Measurements from ENCODE around the gene KCTD10.

Gene KCTD10

GRCh38 chr12:109519787-109520186 is 42.7 kb upstream of the KCTD10 start:
- TF ChIP-seq CTCF (IDR thresholded peaks at IDR 0.05; ENCODE audit: insufficient read depth, low read depth, low read length, missing control alignments) = no peak
- no peak overlapping the region for H3K4me3 ChIP-seq (ENCODE audit: low read length)

GRCh38 chr12:109518820-109519665 is 41.9 kb upstream of the KCTD10 start:
- no peak overlapping the region for H3K4me3 ChIP-seq (ENCODE audit: low read length)
- TF ChIP-seq CTCF (IDR thresholded peaks at IDR 0.05; ENCODE audit: insufficient read depth, low read depth, low read length, missing control alignments) = peak; percentile 92
- DNase-seq (ENCODE audit: low read depth) = peak; percentile 62

More at GRCh38 chr12:109519787-109520186, 42.7 kb upstream of the KCTD10 start:
- no peak for DNase-seq (ENCODE audit: low read depth)

- TF ChIP-seq CTCF (IDR thresholded peaks at IDR 0.05; ENCODE audit: insufficient read depth, low read depth, low read length, missing control alignments) = no peak
- DNase-seq (ENCODE audit: low read depth) = no peak
- no peak overlapping the region for H3K4me3 ChIP-seq (ENCODE audit: low read length)
Measured at GRCh38 chr12:109517619-109518018, 40.5 kb upstream of the KCTD10 start.

- TF ChIP-seq CTCF (IDR thresholded peaks at IDR 0.05; ENCODE audit: insufficient read depth, low read depth, low read length, missing control alignments) = no peak
- DNase-seq (ENCODE audit: low read depth) = peak; percentile 28
Measured at GRCh38 chr12:109513977-109514376, 36.9 kb upstream of the KCTD10 start.

DNA sequence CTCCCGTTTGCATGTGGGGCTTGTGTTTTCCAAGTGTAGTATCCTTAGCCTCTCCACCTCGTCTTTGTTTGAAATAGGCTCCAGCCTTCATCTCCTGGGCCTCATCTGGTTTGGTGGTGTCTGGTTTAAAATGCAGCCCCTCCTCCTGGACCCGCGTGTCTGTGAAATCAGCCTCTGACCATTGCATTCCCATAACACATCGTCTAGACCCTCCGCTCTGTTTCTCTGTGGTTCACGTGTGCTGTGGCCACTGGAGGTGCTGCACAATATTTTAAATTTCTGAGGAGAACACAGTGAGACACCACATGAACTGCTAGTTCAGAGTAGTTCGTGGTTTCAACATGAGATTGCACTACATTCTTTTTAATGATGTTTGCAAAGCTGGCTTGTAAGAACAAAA is 36.0 kb upstream of the KCTD10 start:
- no peak overlapping the region for H3K4me3 ChIP-seq (ENCODE audit: low read length)
- no peak for TF ChIP-seq CTCF (IDR thresholded peaks at IDR 0.05; ENCODE audit: insufficient read depth, low read depth, low read length, missing control alignments)
- DNase-seq (ENCODE audit: low read depth) = no peak

More at GRCh38 chr12:109513977-109514376, 36.9 kb upstream of the KCTD10 start:
- H3K4me3 ChIP-seq (ENCODE audit: low read length) = no peak overlapping the region

GRCh38 chr12:109512608-109513007 is 35.5 kb upstream of the KCTD10 start:
- DNase-seq (ENCODE audit: low read depth) = no peak
- no peak overlapping the region for H3K4me3 ChIP-seq (ENCODE audit: low read length)
- TF ChIP-seq CTCF (IDR thresholded peaks at IDR 0.05; ENCODE audit: insufficient read depth, low read depth, low read length, missing control alignments) = no peak

GRCh38 chr12:109510196-109510595 is 33.1 kb upstream of the KCTD10 start:
- no peak overlapping the region for H3K4me3 ChIP-seq (ENCODE audit: low read length)
- TF ChIP-seq CTCF (IDR thresholded peaks at IDR 0.05; ENCODE audit: insufficient read depth, low read depth, low read length, missing control alignments) = no peak
- no peak for DNase-seq (ENCODE audit: low read depth)

Data from epithelial cell of esophagus (primary cell).